BJ (cell line): Measurements from ENCODE around the gene GAGE12C. TPM values are rescaled to one million over a fixed set of nuclear protein-coding genes. Genes with fewer than 3 reads are reported as not detected.
"Not testable (repeated sequence)": the region's sequence is repeated elsewhere in the genome, so short reads cannot be mapped to it uniquely, and the experiment has no call there.

Source experiments
- CTCF ChIA-PET: fragments of 350-600 bp; formaldehyde crosslinking; extraction: SDS; loops from one replicate; lab custom pipeline; 2021; ENCODE audit warnings: antibody characterized with exemption, inconsistent platforms; lab: Yijun Ruan, JAX
- POLR2A ChIA-PET: fragments of 300-600 bp; sonication (Branson Sonifier 250); formaldehyde crosslinking; extraction: SDS; loops from one replicate; lab custom pipeline; 2021; ENCODE audit warnings: antibody characterized with exemption; lab: Charles Lee
- DNase-seq: peaks from one replicate; pipeline ENCODE4 v3.0.0-alpha.2; 2011; ENCODE audit warnings: low read depth
- H3K27me3 ChIP-seq: 2 replicates; pipeline ENCODE4 v1.6.0; 2011; ENCODE audit warnings: low read length; ENCODE audit not compliant: control insufficient read depth, insufficient read depth
- H3K36me3 ChIP-seq: 2 replicates; pipeline ENCODE4 v1.5.1; 2011; ENCODE audit warnings: low read length; ENCODE audit not compliant: control insufficient read depth, insufficient read depth
- H3K4me3 ChIP-seq: 2 replicates; pipeline ENCODE4 v1.5.1; 2011; ENCODE audit warnings: low read depth, mild to moderate bottlenecking, control low read depth, low read length
- polyA minus RNA-seq: library from RNA; depleted of rRNA, polyadenylated mRNA; stranded (reverse); fragments of >200 nt; gene quantifications from 2 replicates; pipeline ENCODE4 v1.2.3, GENCODE V29; 2011; rRNA and poly(A)+ RNA removed
- polyA plus RNA-seq: library from polyadenylated mRNA; depleted of rRNA; stranded (reverse); fragments of >200 nt; gene quantifications from 2 replicates; pipeline ENCODE4 v1.2.3, GENCODE V29; 2011; rRNA removed
- small RNA-seq: library from RNA; depleted of rRNA; stranded (forward); fragments of <200 nt; gene quantifications from one replicate; pipeline ENCODE3, GENCODE V24; 2012; ENCODE audit warnings: low replicate concordance, low read depth; ENCODE audit not compliant: insufficient read length

GAGE12C gene, protein sequence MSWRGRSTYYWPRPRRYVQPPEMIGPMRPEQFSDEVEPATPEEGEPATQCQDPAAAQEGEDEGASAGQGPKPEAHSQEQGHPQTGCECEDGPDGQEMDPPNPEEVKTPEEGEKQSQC
- not detected in 2 replicates for polyA plus RNA-seq
- not detected in 2 replicates for polyA minus RNA-seq

DNA sequence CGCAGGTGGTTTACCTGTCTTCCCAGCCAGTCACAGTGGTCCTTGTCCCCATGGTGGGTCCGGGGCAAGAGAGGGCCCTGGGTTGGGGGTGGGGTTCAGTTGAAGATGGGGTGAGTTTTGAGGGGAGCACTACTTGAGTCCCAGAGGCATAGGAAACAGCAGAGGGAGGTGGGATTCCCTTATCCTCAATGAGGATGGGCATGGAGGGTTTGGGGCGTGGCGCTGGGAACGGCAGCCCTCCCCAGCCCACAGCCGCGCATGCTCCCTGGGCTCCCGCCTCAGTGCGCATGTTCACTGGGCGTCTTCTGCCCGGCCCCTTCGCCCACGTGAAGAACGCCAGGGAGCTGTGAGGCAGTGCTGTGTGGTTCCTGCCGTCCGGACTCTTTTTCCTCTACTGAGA lies at the start of gene GAGE12C:
TSS of gene GAGE12C (plus strand) at position 301 of the 400 bp plus-strand sequence. CDS start 1,155 bp downstream, outside the sequence.
- H3K27me3 ChIP-seq, POLR2A ChIA-PET, DNase-seq, H3K36me3 ChIP-seq, CTCF ChIA-PET, H3K4me3 ChIP-seq: not testable (repeated sequence)

DNA sequence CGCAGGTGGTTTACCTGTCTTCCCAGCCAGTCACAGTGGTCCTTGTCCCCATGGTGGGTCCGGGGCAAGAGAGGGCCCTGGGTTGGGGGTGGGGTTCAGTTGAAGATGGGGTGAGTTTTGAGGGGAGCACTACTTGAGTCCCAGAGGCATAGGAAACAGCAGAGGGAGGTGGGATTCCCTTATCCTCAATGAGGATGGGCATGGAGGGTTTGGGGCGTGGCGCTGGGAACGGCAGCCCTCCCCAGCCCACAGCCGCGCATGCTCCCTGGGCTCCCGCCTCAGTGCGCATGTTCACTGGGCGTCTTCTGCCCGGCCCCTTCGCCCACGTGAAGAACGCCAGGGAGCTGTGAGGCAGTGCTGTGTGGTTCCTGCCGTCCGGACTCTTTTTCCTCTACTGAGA lies 9.5 kb downstream of the GAGE12C start, which contains the start of gene GAGE12D:
TSS of gene GAGE12D (plus strand) at position 301 of the 400 bp plus-strand sequence. CDS start 1,155 bp downstream, outside the sequence.
- H3K36me3 ChIP-seq, H3K27me3 ChIP-seq, DNase-seq, POLR2A ChIA-PET, H3K4me3 ChIP-seq, CTCF ChIA-PET: not testable (repeated sequence)

DNA sequence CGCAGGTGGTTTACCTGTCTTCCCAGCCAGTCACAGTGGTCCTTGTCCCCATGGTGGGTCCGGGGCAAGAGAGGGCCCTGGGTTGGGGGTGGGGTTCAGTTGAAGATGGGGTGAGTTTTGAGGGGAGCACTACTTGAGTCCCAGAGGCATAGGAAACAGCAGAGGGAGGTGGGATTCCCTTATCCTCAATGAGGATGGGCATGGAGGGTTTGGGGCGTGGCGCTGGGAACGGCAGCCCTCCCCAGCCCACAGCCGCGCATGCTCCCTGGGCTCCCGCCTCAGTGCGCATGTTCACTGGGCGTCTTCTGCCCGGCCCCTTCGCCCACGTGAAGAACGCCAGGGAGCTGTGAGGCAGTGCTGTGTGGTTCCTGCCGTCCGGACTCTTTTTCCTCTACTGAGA lies 19.0 kb downstream of the GAGE12C start, which contains the start of gene GAGE12E:
TSS of gene GAGE12E (plus strand) at position 301 of the 400 bp plus-strand sequence. CDS start 1,155 bp downstream, outside the sequence.
- H3K27me3 ChIP-seq, POLR2A ChIA-PET, H3K4me3 ChIP-seq, CTCF ChIA-PET, DNase-seq, H3K36me3 ChIP-seq: not testable (repeated sequence)

DNA sequence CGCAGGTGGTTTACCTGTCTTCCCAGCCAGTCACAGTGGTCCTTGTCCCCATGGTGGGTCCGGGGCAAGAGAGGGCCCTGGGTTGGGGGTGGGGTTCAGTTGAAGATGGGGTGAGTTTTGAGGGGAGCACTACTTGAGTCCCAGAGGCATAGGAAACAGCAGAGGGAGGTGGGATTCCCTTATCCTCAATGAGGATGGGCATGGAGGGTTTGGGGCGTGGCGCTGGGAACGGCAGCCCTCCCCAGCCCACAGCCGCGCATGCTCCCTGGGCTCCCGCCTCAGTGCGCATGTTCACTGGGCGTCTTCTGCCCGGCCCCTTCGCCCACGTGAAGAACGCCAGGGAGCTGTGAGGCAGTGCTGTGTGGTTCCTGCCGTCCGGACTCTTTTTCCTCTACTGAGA lies 28.6 kb downstream of the GAGE12C start, which contains the start of gene GAGE12F:
TSS of gene GAGE12F (plus strand) at position 301 of the 400 bp plus-strand sequence. CDS start 1,155 bp downstream, outside the sequence.
- H3K27me3 ChIP-seq, POLR2A ChIA-PET, DNase-seq: not testable (repeated sequence)

DNA sequence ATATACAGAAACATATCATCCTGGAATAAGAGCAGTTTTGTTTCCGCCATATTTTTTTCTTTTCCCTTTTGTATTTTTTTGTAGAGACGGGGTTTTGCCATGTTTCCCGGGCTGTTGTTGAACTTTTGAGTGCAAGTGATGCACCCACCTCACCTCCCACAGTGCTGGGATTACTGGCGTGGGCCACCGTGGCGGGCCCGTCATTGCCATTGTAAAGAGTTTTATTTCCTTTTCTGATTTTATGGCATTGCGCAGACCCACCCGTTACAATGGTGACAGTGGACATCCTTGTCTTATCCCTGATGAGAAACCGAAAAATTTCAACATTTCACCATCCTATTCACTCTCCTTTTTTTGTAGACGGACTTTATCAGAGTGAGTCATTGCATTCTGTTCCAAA lies 36.8 kb downstream of the GAGE12C start:
- H3K4me3 ChIP-seq, H3K27me3 ChIP-seq, DNase-seq, POLR2A ChIA-PET, H3K36me3 ChIP-seq, CTCF ChIA-PET: not testable (repeated sequence)

More for the DNA sequence above, 28.6 kb downstream of the GAGE12C start, which contains the start of gene GAGE12F:
- H3K36me3 ChIP-seq, CTCF ChIA-PET, H3K4me3 ChIP-seq: not testable (repeated sequence)

DNA sequence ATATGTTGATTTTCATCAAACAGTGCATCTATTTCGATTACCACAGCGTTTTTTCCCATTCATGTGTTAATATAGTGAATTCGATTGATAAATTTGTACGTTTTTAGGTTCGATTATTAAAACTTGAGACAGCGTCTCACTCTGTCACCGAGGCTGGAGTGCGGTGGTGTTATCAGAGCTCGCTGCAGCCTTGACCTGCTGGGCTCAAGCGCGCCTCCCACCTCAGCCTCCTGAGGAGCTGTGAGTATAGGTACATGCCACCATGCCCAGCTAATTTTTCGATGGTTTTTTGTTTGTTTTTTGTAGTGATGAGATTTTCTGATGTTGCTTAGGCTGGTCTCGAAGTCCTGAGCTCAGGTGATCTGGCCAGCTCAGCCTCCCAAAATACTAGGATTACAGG lies 37.2 kb downstream of the GAGE12C start:
- H3K36me3 ChIP-seq, H3K4me3 ChIP-seq, POLR2A ChIA-PET, H3K27me3 ChIP-seq, DNase-seq, CTCF ChIA-PET: not testable (repeated sequence)

DNA sequence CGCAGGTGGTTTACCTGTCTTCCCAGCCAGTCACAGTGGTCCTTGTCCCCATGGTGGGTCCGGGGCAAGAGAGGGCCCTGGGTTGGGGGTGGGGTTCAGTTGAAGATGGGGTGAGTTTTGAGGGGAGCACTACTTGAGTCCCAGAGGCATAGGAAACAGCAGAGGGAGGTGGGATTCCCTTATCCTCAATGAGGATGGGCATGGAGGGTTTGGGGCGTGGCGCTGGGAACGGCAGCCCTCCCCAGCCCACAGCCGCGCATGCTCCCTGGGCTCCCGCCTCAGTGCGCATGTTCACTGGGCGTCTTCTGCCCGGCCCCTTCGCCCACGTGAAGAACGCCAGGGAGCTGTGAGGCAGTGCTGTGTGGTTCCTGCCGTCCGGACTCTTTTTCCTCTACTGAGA lies 38.1 kb downstream of the GAGE12C start, which contains the start of gene GAGE12G:
TSS of gene GAGE12G (plus strand) at position 301 of the 400 bp plus-strand sequence. CDS start 1,155 bp downstream, outside the sequence.
- H3K4me3 ChIP-seq, H3K27me3 ChIP-seq, DNase-seq, H3K36me3 ChIP-seq, CTCF ChIA-PET, POLR2A ChIA-PET: not testable (repeated sequence)

DNA sequence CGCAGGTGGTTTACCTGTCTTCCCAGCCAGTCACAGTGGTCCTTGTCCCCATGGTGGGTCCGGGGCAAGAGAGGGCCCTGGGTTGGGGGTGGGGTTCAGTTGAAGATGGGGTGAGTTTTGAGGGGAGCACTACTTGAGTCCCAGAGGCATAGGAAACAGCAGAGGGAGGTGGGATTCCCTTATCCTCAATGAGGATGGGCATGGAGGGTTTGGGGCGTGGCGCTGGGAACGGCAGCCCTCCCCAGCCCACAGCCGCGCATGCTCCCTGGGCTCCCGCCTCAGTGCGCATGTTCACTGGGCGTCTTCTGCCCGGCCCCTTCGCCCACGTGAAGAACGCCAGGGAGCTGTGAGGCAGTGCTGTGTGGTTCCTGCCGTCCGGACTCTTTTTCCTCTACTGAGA lies 47.7 kb downstream of the GAGE12C start, which contains the start of gene GAGE12H:
TSS of gene GAGE12H (plus strand) at position 301 of the 400 bp plus-strand sequence. CDS start 1,155 bp downstream, outside the sequence.
- H3K27me3 ChIP-seq, DNase-seq, POLR2A ChIA-PET, CTCF ChIA-PET, H3K4me3 ChIP-seq, H3K36me3 ChIP-seq: not testable (repeated sequence)

Small RNA genes within 50 kb of the gene (small RNA-seq; reads per million reads assigned to genes)
- gene GAGE12B = not detected

Other genes with a start within 250 kb of the GAGE12C start
- not detected in 2 replicates for gene GAGE10, start 228.5 kb upstream of the GAGE12C start, polyA plus RNA-seq
- gene GAGE12J, start 210.1 kb upstream of the GAGE12C start, polyA plus RNA-seq = not detected in 2 replicates
- gene GAGE13, start 200.6 kb upstream of the GAGE12C start, polyA plus RNA-seq = not detected in 2 replicates
- gene GAGE12D, start 9.6 kb downstream of the GAGE12C start, polyA plus RNA-seq = not detected in 2 replicates
- gene GAGE12E, start 19.1 kb downstream of the GAGE12C start, polyA plus RNA-seq = not detected in 2 replicates
- not detected in 2 replicates for gene GAGE12F, start 28.7 kb downstream of the GAGE12C start, polyA plus RNA-seq
- gene GAGE12G, start 38.2 kb downstream of the GAGE12C start, polyA plus RNA-seq = not detected in 2 replicates
- not detected in 2 replicates for gene GAGE12H, start 47.8 kb downstream of the GAGE12C start, polyA plus RNA-seq
- gene GAGE2A, start 57.3 kb downstream of the GAGE12C start, polyA plus RNA-seq = not detected in 2 replicates
- gene GAGE1, start 66.8 kb downstream of the GAGE12C start, polyA plus RNA-seq = not detected in 2 replicates
- not detected in 2 replicates for gene PAGE1, start 163.8 kb downstream of the GAGE12C start, polyA plus RNA-seq